ENCODE measurements around the gene GTF2A1L.
"Not testable (repeated sequence)": the region's sequence is repeated elsewhere in the genome, so short reads cannot be mapped to it uniquely, and the experiment has no call there.

GRCh38 chr2:48622691-48623090, 5.0 kb downstream of the GTF2A1L start:
- TF ChIP-seq CTCF (IDR thresholded peaks at IDR 0.05; ENCODE audit: insufficient read depth, low read length, poor library complexity, severe bottlenecking), result peak; percentile 9
- not testable (repeated sequence) for TF ChIP-seq EZH2phosphoT487 (conservative IDR thresholded peaks at IDR 0.05; ENCODE audit: low read length)

All from SU-DHL-6 (cell line).